AG10803 (cell line): ENCODE data around the gene OSBPL6.
A peak's percentile ranks its signal among the peaks of the same experiment; 100 is the strongest.
"Not testable (repeated sequence)": the region's sequence is repeated elsewhere in the genome, so short reads cannot be mapped to it uniquely, and the experiment has no call there.

Source experiments
- DNase-seq: peaks from one replicate; pipeline ENCODE4 v3.0.0; 2010; ENCODE audit warnings: low read depth
- H3K4me3 ChIP-seq: 2 replicates; pipeline ENCODE4 v1.5.1; 2011; ENCODE audit warnings: mild to moderate bottlenecking, low read length, control low read depth
- CTCF ChIP-seq: conservative IDR thresholded peaks from 2 replicates; pipeline ENCODE4 v1.5.1; 2011; ENCODE audit warnings: mild to moderate bottlenecking, low read length, control low read depth, inconsistent platforms

OSBPL6 gene

GRCh38 chr2:178420463-178420999 is 226.2 kb downstream of the OSBPL6 start:
- no peak for TF ChIP-seq CTCF
- DNase-seq = no peak
- no peak overlapping the region for H3K4me3 ChIP-seq

- no peak for DNase-seq
- no peak overlapping the region for H3K4me3 ChIP-seq
- no peak for TF ChIP-seq CTCF
Observed at GRCh38 chr2:178422097-178422496, 227.8 kb downstream of the OSBPL6 start.

- not testable (repeated sequence) for DNase-seq, H3K4me3 ChIP-seq
Observed at GRCh38 chr2:178423746-178424145, 229.4 kb downstream of the OSBPL6 start.

- DNase-seq = no peak
- H3K4me3 ChIP-seq = no peak overlapping the region
- TF ChIP-seq CTCF = no peak
Observed at GRCh38 chr2:178425255-178425827, 231.0 kb downstream of the OSBPL6 start.

GRCh38 chr2:178426388-178426787 is 232.1 kb downstream of the OSBPL6 start:
- DNase-seq = peak; percentile 28
- no peak for TF ChIP-seq CTCF
- H3K4me3 ChIP-seq = no peak overlapping the region

GRCh38 chr2:178427458-178427857 is 233.1 kb downstream of the OSBPL6 start:
- TF ChIP-seq CTCF = no peak
- no peak overlapping the region for H3K4me3 ChIP-seq
- DNase-seq = no peak

GRCh38 chr2:178428396-178428806 is 234.1 kb downstream of the OSBPL6 start:
- TF ChIP-seq CTCF = no peak
- no peak for DNase-seq

More at GRCh38 chr2:178428396-178428806, 234.1 kb downstream of the OSBPL6 start:
- H3K4me3 ChIP-seq = no peak overlapping the region
